Left renal pelvis (tissue), 4 donors: ENCODE measurements around the gene PDLIM4. TPM values are rescaled to one million over a fixed set of nuclear protein-coding genes. Genes with fewer than 3 reads are reported as not detected.

Experiments used
- DNase-seq, 4 donors: peaks; one replicate each; pipeline ENCODE4 v3.0.0-alpha.2; 2013; ENCODE audit warnings: low read depth in 4 of 4, low spot score in 3 of 4
- polyA plus RNA-seq, 4 donors: library from polyadenylated mRNA; unstranded; fragments of 120-200 nt; gene quantifications; one replicate each; pipeline ENCODE4 v1.2.1, GENCODE V29; 2013; ENCODE audit not compliant: insufficient read length in 4 of 4

Gene PDLIM4
- 10 to 100 TPM; 14.5 to 36.4 (median 17.4) TPM for polyA plus RNA-seq

DNA sequence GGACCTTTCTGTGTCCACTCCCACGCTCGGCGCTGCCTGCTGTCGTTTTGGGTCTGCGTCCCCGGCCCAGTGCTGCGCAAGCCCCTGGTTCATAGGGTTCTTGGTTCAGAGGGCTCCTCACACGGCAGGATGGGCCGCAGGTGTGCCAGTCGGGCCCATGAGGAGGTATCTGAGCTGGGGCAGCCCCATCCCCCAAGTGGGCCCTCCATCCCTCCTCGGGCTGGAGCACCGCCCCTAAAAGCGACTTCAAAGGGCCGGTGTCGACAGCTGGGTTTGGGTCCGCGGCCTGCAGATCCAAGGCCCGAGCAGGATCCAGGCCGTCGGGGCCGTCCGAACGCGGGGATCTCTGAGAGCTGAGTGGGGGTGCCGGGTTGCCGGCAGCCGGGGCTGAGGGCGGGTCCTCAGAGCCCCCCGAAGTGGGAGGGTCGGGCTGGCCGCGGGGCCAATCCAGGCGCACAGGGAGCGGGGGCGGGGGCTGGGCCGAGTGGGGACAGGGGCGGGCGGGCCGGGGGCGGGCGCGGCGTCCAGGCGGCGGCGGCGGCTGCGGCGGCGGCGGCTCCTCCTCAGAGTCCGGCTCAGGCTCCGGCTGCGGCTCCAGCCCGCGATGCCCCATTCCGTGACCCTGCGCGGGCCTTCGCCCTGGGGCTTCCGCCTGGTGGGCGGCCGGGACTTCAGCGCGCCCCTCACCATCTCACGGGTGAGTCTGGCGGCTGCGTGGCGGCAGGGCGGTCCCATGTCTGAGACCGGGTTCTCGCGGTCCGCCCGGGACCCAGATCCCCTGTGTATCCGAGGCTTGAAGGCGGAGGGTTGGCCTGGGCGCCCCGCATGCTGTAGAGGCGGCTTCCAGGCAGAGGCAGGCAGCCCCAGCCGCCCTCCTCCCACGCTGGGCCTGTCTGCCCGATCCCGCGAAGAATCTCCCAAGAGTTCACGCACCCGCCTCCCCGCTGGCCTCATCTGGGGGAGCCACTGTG is at the start of gene PDLIM4:
PDLIM4 (plus strand) TSS at position 566 of the 971 bp plus-strand sequence; CDS start at position 605, 39 bp downstream.
- no peak for DNase-seq

DNA sequence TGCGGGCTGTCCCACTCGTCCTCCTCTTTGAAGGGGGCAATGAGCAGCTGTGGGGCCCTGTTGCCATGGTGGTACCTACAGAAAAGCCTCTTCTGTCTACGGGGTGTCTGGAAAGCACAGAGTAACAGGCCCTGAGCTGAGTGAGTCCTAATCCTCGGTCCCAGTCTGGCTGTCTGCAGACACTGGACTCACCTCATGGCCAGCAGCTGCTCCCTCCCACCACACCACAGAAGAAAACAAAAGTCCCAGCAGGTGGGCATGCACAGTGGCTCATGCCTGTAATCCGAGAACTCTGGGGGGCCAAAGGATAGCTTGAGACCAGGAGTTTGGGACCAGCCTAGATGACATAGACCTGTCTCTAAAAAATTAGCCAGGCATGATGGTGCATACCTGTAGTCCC is 49.7 kb upstream of the PDLIM4 start:
- DNase-seq = no peak

- DNase-seq = no peak
These were observed 48.4 kb upstream of the PDLIM4 start for GRCh38 chr5:132209131-132209530.

DNA sequence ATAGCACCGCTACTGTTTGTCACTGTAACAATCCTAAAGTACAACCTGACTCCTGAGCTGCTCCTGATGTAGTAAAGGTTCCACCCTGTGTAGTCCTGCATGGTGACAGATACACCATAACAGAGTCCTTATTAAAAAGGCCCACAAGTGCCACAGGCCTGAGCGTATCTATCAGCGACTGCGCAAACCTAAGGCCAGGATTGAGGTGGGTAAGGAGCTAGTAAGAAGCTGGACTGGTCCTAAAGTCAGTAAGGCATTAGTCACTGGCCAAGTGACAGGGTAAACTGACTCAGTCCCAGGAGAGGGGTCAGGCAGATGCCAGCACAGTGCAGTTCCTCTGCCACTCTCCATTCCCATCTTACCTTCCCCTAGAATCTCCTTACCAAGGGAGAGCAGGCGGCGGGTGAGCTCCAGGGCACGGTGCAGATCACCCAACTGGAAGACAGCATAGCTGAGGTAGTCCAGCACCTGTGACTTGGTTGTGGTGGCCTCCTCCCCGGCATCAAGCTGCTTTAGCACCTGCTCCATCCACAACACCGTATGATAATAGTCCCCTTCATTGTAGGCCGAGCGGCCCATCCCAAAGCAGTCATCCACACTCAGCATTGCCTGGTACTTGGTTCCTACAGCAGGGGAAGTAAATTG is 47.5 kb upstream of the PDLIM4 start:
- DNase-seq = no peak

- DNase-seq = no peak
These were observed 46.6 kb upstream of the PDLIM4 start for GRCh38 chr5:132210944-132211343.

- no peak for DNase-seq
These were observed 45.7 kb upstream of the PDLIM4 start for GRCh38 chr5:132211787-132212186.

GRCh38 chr5:132213666-132214065 is 43.8 kb upstream of the PDLIM4 start:
- DNase-seq = no peak

- DNase-seq = no peak
These were observed 43.0 kb upstream of the PDLIM4 start for GRCh38 chr5:132214491-132214890.

DNA sequence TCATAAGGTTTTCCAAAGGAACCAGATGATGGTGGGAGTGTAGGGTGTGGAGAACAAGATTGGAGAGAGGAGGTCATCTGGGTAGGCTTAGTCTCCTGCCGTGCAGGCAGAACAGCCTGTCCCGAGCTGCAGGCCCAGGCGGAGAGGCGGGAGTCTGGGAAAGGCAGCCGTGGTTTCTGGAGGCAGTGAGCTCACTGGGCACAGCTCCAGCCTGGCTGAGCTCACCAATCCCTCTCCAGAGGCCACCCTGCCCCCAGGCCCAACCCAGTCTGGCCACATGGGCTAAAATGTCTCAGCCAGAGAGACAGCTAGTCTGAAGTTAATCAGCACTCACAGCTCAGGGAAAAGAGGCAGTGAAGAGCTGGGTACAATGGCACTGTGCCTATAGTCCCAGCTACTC is 42.2 kb upstream of the PDLIM4 start:
- no peak for DNase-seq

DNA sequence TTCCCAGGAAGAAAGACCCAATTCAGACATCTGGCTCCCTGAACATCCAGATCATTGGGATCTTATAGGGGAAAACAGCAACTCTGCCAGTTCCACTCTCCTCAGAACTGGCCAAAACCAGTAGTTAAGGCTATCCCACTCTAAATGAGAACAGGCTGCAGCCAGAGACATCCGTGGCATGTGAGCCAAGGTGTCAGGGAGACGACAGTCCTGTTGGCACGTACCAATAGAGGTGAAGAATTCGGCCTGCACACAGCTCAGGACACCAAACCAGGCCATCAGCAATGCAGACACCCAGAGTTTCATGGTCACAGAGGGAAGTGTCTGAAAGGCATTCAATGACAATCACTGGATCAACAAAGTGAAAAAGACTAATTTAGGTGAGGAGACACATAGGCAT is 39.2 kb upstream of the PDLIM4 start:
- DNase-seq = no peak

- no peak for DNase-seq
These were observed 38.1 kb upstream of the PDLIM4 start for GRCh38 chr5:132219289-132219970.

DNA sequence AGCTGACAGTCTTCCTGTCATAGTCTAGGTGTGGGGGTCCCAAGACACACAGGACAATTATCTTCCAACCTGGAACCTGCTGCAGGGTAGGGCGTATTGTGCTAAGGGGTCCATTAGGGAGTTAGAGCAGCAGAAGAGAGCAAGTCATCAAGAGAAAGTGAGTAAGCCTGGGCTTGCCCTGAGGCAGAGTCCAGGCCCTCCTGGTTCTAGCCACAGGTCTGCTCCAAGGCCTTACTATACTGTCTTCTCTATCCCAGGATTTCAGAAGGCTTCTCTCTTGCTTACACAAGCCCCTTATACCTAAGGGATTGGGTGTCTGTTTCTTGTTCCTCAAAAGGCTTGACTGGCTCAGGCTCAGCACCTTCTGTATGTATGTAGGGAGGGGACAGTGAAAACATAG is 37.5 kb upstream of the PDLIM4 start:
- no peak for DNase-seq

DNA sequence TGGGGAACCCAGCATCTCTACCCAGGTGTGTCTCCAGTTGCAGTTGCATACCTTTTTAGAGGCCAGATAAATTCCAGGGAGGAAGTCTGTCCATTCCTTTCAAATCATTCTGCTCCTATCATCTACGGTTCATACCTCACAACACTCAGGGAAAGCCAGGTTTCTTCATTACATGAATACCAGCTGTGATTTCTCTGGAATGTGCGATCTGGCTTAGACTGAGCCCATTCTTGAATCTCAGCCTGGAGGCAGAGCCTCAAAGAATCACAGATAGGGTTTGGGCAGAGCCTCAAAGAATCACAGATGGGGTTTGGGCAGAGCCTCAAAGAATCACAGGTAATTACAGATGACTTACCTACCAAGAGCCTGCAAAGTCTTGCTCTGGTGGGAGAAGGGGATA is 37.0 kb upstream of the PDLIM4 start:
- DNase-seq = no peak

GRCh38 chr5:132221781-132222648 is 35.5 kb upstream of the PDLIM4 start:
- no peak for DNase-seq

DNA sequence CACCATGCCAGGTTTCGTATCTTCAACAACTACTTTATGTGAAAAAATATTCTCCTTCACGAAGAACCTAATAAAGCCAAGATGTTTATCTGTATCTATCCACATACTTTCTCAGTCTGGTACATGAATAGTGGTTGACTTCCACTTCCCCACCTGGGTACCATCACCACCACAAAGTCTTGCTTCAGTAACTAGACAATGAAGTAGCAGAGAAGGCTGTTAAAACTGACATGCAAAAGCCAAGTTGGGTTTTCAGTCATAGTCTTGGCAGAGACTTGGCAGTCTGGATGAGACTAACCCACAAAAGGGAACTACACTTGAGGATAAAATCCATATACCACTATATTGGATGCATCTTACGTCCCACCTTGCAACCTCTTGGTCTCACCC is 34.9 kb upstream of the PDLIM4 start:
- DNase-seq = no peak

DNA sequence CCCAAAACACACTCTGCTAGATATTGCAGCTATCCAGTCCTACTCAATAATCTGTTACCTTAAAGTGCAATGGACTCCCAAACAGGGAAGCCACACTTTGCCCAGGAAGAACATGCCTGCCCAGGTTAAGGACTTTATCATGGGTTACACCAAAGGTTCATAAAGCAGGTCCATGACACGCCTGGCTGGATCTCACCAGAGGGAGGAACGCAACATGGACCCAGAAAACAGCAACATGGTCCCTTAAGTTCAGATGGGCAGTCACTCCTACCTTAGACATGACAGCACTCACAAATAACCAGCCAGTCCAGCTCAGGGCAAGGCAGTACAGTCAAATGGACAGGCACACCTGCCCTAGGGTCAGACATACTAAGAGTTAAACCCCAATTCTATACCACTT is 33.6 kb upstream of the PDLIM4 start:
- no peak for DNase-seq

GRCh38 chr5:132224716-132225115 is 32.8 kb upstream of the PDLIM4 start:
- no peak for DNase-seq

DNA sequence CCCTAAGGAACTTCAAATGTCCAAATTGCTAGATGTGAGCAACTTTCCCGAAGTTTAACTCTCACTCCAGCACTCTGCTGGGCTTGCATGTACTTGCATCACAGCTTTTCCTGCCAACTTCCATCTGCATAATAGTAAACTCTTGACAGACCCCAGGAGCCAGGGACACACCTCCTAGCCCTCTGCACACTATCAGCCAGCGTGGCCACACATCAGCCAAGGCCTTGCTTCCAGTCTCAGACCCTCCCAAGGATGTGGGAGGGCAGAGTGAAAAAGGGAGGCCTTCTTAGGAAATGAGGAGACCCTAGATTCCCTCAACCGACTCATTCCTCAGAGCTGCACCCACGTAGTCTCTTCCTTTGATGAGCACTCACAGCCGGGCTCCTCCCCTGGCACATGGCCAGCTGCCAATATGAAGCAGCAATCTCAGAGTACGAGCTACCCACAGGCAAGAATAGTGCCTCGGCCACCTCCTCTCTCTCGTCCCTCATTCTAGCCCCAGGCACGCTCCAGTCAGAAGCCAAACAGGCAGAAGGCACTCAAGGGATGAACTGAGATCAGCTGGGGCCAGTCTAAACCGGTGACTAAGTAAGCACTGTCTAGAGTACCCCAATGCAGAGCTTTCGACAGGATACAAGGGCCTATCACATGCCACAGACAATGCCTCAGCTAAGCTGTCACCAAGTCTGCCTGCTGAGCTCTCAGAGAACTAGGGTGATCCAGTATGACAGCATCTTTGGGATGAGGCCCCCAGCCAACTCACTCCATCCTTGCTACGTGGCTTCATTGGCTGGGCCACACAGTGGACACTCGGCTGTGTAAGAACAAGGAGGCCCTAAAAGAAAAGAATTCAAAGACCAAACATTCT is 32.1 kb upstream of the PDLIM4 start:
- no peak for DNase-seq

DNA sequence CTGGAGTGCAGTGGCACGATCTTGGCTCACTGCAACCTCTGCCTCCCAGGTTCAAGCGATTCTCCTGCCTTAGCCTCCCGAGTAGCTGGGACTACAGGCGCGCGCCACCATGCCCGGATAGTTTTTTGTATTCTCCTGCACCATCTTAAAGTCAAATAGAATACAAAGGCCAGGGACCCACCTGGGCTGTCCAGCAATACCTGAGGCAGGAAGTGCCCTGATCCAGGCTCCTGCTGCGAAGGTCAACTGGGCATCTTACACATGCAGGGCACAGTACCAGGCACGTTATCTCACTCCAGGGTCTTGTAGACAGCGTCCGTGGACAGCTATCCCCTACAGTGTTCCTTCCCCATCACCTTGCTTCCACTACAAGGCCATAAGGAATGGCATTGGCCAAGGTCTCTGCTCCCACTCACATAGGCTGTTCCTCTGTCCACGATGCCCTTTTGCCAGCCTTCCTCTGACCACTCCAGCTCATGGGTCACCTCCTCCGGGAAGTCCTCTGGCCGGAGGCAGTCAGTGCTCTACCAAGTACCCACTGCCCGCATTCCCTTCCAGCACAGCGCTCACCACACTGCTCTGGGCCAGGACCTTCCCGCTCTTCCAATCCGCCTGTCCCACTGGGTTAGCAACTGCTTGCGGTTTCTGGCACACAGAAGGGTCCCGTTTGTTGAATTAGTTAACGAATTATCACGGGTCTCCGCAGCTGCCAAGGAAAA is 30.8 kb upstream of the PDLIM4 start:
- DNase-seq = no peak
